Measurements from ENCODE around the gene RARS1.

RARS1 gene

GRCh38 chr5:168486136-168486879 is at the start of gene RARS1:
Gene RARS1, plus strand, starts transcription at chr5:168486471. Its CDS starts 28 bp downstream, at chr5:168486499.
- in situ Hi-C loops (cut with HindIII; ENCODE audit: low pct_unique_long_range_greater_than_20kb, low sequenced_read_pairs): no loop called here
- no peak for TF ChIP-seq JUND (IDR thresholded peaks at IDR 0.05; ENCODE audit: low read depth)
- peak; percentile 82 to 96 for DNase-seq (ENCODE audit: low read depth in 1 of 2, low spot score in 1 of 2)

GRCh38 chr5:168438349-168438748 is 47.9 kb upstream of the RARS1 start:
- in situ Hi-C loops (cut with HindIII; ENCODE audit: low pct_unique_long_range_greater_than_20kb, low sequenced_read_pairs): no loop called here
- no peak for DNase-seq (ENCODE audit: low read depth in 1 of 2, low spot score in 1 of 2)
- no peak for TF ChIP-seq JUND (IDR thresholded peaks at IDR 0.05; ENCODE audit: low read depth)

GRCh38 chr5:168443533-168443932 is 42.7 kb upstream of the RARS1 start:
- in situ Hi-C loops (cut with HindIII; ENCODE audit: low pct_unique_long_range_greater_than_20kb, low sequenced_read_pairs): no loop called here
- DNase-seq (ENCODE audit: low read depth in 1 of 2, low spot score in 1 of 2): no peak
- TF ChIP-seq JUND (IDR thresholded peaks at IDR 0.05; ENCODE audit: low read depth): no peak

- in situ Hi-C loops (cut with HindIII; ENCODE audit: low pct_unique_long_range_greater_than_20kb, low sequenced_read_pairs): no loop called here
- DNase-seq (ENCODE audit: low read depth in 1 of 2, low spot score in 1 of 2): no peak
- TF ChIP-seq JUND (IDR thresholded peaks at IDR 0.05; ENCODE audit: low read depth): no peak
Measured at GRCh38 chr5:168443950-168444700, 42.1 kb upstream of the RARS1 start.

GRCh38 chr5:168446983-168447619 is 39.2 kb upstream of the RARS1 start:
- no peak for TF ChIP-seq JUND (IDR thresholded peaks at IDR 0.05; ENCODE audit: low read depth)
- in situ Hi-C loops (cut with HindIII; ENCODE audit: low pct_unique_long_range_greater_than_20kb, low sequenced_read_pairs): no loop called here
- peak in 1 of 2 experiments; percentile 25 for DNase-seq (ENCODE audit: low read depth in 1 of 2, low spot score in 1 of 2)

GRCh38 chr5:168447808-168448207 is 38.5 kb upstream of the RARS1 start:
- TF ChIP-seq JUND (IDR thresholded peaks at IDR 0.05; ENCODE audit: low read depth): no peak
- in situ Hi-C loops (cut with HindIII; ENCODE audit: low pct_unique_long_range_greater_than_20kb, low sequenced_read_pairs): no loop called here

GRCh38 chr5:168449166-168449565 is 37.1 kb upstream of the RARS1 start:
- in situ Hi-C loops (cut with HindIII; ENCODE audit: low pct_unique_long_range_greater_than_20kb, low sequenced_read_pairs): no loop called here
- peak; percentile 81 to 93 for DNase-seq (ENCODE audit: low read depth in 1 of 2, low spot score in 1 of 2)
- no peak for TF ChIP-seq JUND (IDR thresholded peaks at IDR 0.05; ENCODE audit: low read depth)

More at GRCh38 chr5:168447808-168448207, 38.5 kb upstream of the RARS1 start:
- DNase-seq (ENCODE audit: low read depth in 1 of 2, low spot score in 1 of 2): no peak

- in situ Hi-C loops (cut with HindIII; ENCODE audit: low pct_unique_long_range_greater_than_20kb, low sequenced_read_pairs): no loop called here
- no peak for TF ChIP-seq JUND (IDR thresholded peaks at IDR 0.05; ENCODE audit: low read depth)
- no peak for DNase-seq (ENCODE audit: low read depth in 1 of 2, low spot score in 1 of 2)
Measured at GRCh38 chr5:168451565-168451964, 34.7 kb upstream of the RARS1 start.

GRCh38 chr5:168455201-168455600 is 31.1 kb upstream of the RARS1 start:
- TF ChIP-seq JUND (IDR thresholded peaks at IDR 0.05; ENCODE audit: low read depth): no peak
- in situ Hi-C loops (cut with HindIII; ENCODE audit: low pct_unique_long_range_greater_than_20kb, low sequenced_read_pairs): no loop called here
- DNase-seq (ENCODE audit: low read depth in 1 of 2, low spot score in 1 of 2): no peak

- no peak for DNase-seq (ENCODE audit: low read depth in 1 of 2, low spot score in 1 of 2)
- TF ChIP-seq JUND (IDR thresholded peaks at IDR 0.05; ENCODE audit: low read depth): no peak
- in situ Hi-C loops (cut with HindIII; ENCODE audit: low pct_unique_long_range_greater_than_20kb, low sequenced_read_pairs): no loop called here
Measured at GRCh38 chr5:168457542-168457941, 28.7 kb upstream of the RARS1 start.

- no peak for TF ChIP-seq JUND (IDR thresholded peaks at IDR 0.05; ENCODE audit: low read depth)
- in situ Hi-C loops (cut with HindIII; ENCODE audit: low pct_unique_long_range_greater_than_20kb, low sequenced_read_pairs): no loop called here
- no peak for DNase-seq (ENCODE audit: low read depth in 1 of 2, low spot score in 1 of 2)
Measured at GRCh38 chr5:168460606-168461005, 25.7 kb upstream of the RARS1 start.

GRCh38 chr5:168463081-168463480 is 23.2 kb upstream of the RARS1 start:
- no peak for DNase-seq (ENCODE audit: low read depth in 1 of 2, low spot score in 1 of 2)

GRCh38 chr5:168464214-168464613 is 22.1 kb upstream of the RARS1 start:
- in situ Hi-C loops (cut with HindIII; ENCODE audit: low pct_unique_long_range_greater_than_20kb, low sequenced_read_pairs): no loop called here
- DNase-seq (ENCODE audit: low read depth in 1 of 2, low spot score in 1 of 2): no peak
- no peak for TF ChIP-seq JUND (IDR thresholded peaks at IDR 0.05; ENCODE audit: low read depth)

More at GRCh38 chr5:168463081-168463480, 23.2 kb upstream of the RARS1 start:
- TF ChIP-seq JUND (IDR thresholded peaks at IDR 0.05; ENCODE audit: low read depth): no peak
- in situ Hi-C loops (cut with HindIII; ENCODE audit: low pct_unique_long_range_greater_than_20kb, low sequenced_read_pairs): no loop called here

Data from T47D (cell line).